Heart left ventricle (tissue), 13 donors: ENCODE data around the gene SHROOM1.

Source experiments
- POLR2A ChIP-seq, 2 donors: fragments of 450-650 bp; IDR thresholded peaks; one replicate each; pipeline ENCODE4 v1.6.1; 2017; ENCODE audit warnings: antibody characterized with exemption in 2 of 2, mild to moderate bottlenecking in 2 of 2, moderate library complexity in 2 of 2
- TF ChIP-seq, protein P1 (sequence below), 12 donors: fragments of 200-600 bp; sonication (generic) in 4 of 12; IDR thresholded peaks; one replicate each; pipeline versions ENCODE4 v1.5.0 to v1.8.0; 2018 to 2022; ENCODE audit warnings: antibody characterized with exemption in 12 of 12, mild to moderate bottlenecking in 5 of 12
- donor health status: ischemic (EF 13 %, LVEDD 7.1; RV severe dilation, severe dysfunction).
- donor health status: DM: no; HTN: yes; CAD: no.
- donor health status: DM: no; HTN: no; CAD: no.
- donor health status: ischemic (EF 25% LVEDD 6.9; RV normal size, moderate dysfunction).
- donor health status: ischemic (EF 25% LVEDD 5.7; RV mildly dilated, moderate dysfunction).
- donor health status: ischemic (EF 35%, LVEDD 5.7; RV mildly dilated, moderate dysfunction).
- donor health status: nonischemic (EF 11% LVEDD 7.7; RV severe dilation, severe dysfunction).
- donor health status: DM: yes; HTN: yes; CAD: no.
- donor health status: PGD.
- donor health status: ischemic (EF 29% LVEDD 5.4; RV normal size, mild dysfunction).
- donor health status: nonischemic (EF 23%, LVEDD 6.1; RV moderate dilation, normal function).

DNA sequence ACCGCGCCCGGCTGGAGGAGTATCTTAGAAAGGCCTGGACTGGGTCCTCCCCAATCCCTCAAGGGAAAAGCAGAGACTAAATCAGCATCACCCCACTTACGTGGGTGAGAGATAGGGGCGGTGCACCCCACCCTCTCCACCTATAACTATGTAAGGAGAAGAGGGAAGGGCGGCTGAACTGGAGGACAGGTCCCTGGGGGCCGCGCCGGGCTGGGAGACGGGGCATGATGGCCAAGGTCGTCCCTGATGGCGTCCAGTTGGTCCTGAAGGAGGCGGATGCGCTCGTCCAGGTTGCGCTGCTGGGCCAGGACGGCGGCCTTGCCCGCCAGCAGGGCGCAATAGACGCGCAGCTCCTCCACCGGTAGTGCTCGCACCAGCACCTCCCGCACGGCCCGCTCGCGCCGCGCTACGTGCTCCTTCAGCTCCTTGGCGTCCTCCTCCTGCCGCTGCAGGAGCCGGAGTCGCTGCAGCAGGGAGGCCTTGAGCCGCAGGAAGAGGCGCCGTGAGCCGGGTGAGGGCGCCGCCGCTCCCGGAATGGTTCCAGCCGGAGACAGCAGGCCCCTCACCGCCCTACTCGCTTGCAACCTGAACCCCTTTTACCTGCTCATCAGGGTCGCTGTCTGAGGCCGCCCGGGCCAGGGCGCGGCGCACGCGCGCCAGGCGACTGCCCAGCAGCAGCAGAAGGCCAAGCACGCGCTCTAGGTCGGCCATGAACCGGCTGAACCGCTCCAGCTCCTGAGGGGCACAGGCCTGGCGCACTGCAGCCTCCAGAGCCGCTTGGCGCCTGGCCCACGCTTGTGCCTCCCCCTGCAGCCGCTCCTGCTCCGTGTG, 7.6 kb downstream of the SHROOM1 start:
- TF ChIP-seq, protein P1, sequence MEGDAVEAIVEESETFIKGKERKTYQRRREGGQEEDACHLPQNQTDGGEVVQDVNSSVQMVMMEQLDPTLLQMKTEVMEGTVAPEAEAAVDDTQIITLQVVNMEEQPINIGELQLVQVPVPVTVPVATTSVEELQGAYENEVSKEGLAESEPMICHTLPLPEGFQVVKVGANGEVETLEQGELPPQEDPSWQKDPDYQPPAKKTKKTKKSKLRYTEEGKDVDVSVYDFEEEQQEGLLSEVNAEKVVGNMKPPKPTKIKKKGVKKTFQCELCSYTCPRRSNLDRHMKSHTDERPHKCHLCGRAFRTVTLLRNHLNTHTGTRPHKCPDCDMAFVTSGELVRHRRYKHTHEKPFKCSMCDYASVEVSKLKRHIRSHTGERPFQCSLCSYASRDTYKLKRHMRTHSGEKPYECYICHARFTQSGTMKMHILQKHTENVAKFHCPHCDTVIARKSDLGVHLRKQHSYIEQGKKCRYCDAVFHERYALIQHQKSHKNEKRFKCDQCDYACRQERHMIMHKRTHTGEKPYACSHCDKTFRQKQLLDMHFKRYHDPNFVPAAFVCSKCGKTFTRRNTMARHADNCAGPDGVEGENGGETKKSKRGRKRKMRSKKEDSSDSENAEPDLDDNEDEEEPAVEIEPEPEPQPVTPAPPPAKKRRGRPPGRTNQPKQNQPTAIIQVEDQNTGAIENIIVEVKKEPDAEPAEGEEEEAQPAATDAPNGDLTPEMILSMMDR (IDR thresholded peaks at IDR 0.05) = peak in 2 of 12 donors; percentile 2 to 19
- TF ChIP-seq POLR2A (IDR thresholded peaks at IDR 0.05) = no peak
